ENCODE data around the gene RALGAPA2.

GRCh38 chr20:20721489-20721888 lies 9.0 kb upstream of the RALGAPA2 start:
- TF ChIP-seq POLR2A (IDR thresholded peaks at IDR 0.05) (no peak), CTCF (IDR thresholded peaks at IDR 0.05) (no peak)

Measured in thyroid gland (tissue), 4 donors.